Memory B cell (primary cell): ENCODE measurements around the gene KIAA0319L.
A peak's percentile ranks its signal among the peaks of the same experiment; 100 is the strongest.

ENCODE experiments used
- ATAC-seq: fragments of 150-1000 bp; cut with Tn5 transposase; 2 replicates; pipeline ENCODE4 v1.10.0; 2021; ENCODE audit warnings: low read depth, mild to moderate bottlenecking, moderate library complexity
- DNase-seq, 2 donors: peaks; one replicate each; pipeline ENCODE4 v3.0.0; 2022; ENCODE audit warnings: low spot score in 2 of 2
- H3K27ac Mint-ChIP-seq: one replicate; pipeline ENCODE4 v1.8.0; 2022; ENCODE audit warnings: mild to moderate bottlenecking, moderate library complexity, mixed read lengths
- H3K27me3 Mint-ChIP-seq: one replicate; pipeline ENCODE4 v1.8.0; 2022; ENCODE audit warnings: mixed read lengths
- H3K36me3 Mint-ChIP-seq: one replicate; pipeline ENCODE4 v1.8.0; 2022; ENCODE audit warnings: mild to moderate bottlenecking, mixed read lengths
- H3K4me1 Mint-ChIP-seq: one replicate; pipeline ENCODE4 v1.8.0; 2022; ENCODE audit warnings: mixed read lengths
- H3K4me3 Mint-ChIP-seq: one replicate; pipeline ENCODE4 v1.8.0; 2022; ENCODE audit warnings: mild to moderate bottlenecking, moderate library complexity, mixed read lengths
- H3K9me3 Mint-ChIP-seq: one replicate; pipeline ENCODE4 v1.8.0; 2022; ENCODE audit warnings: mixed read lengths

Gene KIAA0319L

DNA sequence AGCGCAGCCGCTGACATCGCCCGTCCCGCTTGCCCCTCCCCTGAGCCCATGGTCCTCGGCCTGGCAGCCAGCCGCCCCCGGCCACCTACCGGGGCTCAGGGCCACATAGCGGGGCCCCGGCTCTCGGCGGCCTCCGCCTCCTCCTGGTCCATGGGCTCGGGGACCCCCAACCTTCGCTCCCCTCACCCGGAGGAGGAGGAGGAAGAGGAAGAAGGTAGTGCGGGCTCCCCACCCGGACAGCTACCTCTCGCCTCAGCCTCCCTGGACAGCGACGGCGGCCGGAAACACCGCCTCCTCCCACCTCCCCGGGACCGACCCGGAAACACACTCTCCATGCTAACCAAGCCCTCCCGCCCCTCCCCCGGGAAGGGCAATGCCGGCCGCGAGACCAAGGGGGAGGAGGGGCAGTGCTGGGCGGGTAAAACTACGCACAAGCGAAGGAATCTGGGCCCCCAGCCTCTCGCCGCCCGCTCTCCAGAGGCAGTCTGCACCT lies at the start of gene KIAA0319L:
Gene KIAA0319L (minus strand): TSS at position 286 of the 493 bp plus-strand sequence. CDS start 2,912 bp downstream, outside the sequence.
- ATAC-seq (peak; percentile 59), DNase-seq (no peak)
- peaks cover 43% of the 10 kb centered on the region for H3K4me1 Mint-ChIP-seq
- H3K27me3 Mint-ChIP-seq = no peaks in the 10 kb centered on the region
- peak within 1 kb of the TSS; percentile 96 for H3K27ac Mint-ChIP-seq
- peak within 1 kb of the TSS; percentile 97 for H3K4me3 Mint-ChIP-seq
- no peaks in the 10 kb centered on the region for H3K9me3 Mint-ChIP-seq
- H3K36me3 Mint-ChIP-seq = peaks cover 8% of the 10 kb centered on the region

DNA sequence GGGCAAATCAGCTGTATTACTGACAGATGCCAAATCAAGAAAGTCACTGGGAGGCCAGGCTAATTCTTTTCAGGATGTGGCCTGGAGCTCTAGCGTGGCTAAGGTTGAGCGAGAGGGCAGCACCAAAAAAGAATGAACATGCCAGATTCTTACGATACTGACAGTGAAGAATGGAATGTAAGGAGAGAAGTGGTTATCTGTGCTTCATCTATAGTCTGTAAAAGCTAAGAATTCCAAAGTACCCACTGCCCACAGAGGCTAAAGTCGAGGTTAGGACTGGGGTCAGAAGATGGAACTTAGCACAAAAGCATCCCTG lies 48.6 kb upstream of the KIAA0319L start:
- DNase-seq (no peak), ATAC-seq (no peak)
- no peak overlapping the region for H3K4me3 Mint-ChIP-seq
- H3K4me1 Mint-ChIP-seq = peaks cover 9% of the 10 kb centered on the region
- H3K27ac Mint-ChIP-seq = peak overlapping the region; percentile 46
- no peaks in the 10 kb centered on the region for H3K9me3 Mint-ChIP-seq
- H3K36me3 Mint-ChIP-seq = peaks cover 35% of the 10 kb centered on the region
- H3K27me3 Mint-ChIP-seq = no peaks in the 10 kb centered on the region

DNA sequence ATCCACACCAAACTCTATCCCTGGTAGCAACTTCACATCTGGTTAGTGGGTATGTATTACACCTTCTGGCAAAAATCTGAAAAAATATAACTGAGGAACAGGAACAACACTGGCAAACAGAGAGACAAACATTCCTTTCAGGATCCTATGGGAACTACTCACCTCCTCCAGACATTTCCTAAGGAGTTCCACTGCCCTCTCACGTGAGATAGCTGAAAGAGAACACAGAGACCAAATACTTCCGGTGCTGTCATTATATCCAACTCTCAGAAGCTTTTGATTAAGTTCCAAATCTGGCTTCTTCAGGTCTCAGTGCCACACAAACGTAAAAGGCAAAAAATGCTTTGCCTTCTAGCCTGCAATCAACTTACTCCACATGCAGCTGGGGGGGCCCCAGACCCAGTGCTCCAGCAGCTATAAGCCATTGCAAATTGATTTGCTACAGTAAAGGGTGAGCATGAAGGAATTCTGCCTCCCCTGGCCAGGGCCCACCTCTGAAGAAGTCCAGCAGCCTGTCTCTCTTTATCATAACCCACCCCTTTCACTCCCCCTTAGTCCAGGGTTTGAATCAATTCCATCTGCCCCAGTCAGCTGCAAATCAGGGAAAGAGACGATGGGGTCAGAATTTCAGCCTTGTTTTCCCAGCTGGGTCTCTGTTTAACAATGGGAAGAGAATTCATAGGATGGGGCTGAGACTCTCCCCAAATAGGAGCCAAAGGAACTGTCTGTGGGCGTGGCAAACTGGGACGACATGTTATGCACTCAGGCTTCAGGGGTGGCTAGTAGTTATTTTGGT lies 48.1 kb upstream of the KIAA0319L start:
- Mint-ChIP-seq H3K27ac (peak overlapping the region; percentile 46), H3K27me3 (no peaks in the 10 kb centered on the region), H3K4me3 (no peak overlapping the region), H3K4me1 (peaks cover 9% of the 10 kb centered on the region), H3K36me3 (peaks cover 35% of the 10 kb centered on the region), H3K9me3 (no peaks in the 10 kb centered on the region)
- ATAC-seq (no peak), DNase-seq (no peak)

DNA sequence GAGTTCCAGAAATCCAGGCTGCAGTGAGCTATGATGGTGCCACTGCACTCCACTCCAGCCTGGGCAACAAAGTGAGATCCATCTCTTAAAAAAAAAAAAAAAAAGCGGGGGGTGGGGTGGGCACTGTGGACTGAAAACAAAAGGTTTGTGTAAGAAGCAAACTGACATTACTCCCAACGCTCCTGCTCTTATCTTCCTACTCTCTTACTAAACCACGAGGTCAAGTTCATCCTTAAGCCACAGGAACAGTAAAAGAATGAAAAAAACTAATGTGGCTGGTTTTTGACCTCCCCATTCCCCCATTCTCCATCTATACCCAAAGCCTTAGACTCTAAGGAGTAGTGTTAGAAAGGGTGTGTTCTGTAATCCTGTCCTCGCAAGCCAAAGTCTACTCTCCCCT lies 46.7 kb upstream of the KIAA0319L start:
- ATAC-seq (no peak), DNase-seq (no peak)
- no peak overlapping the region for H3K4me3 Mint-ChIP-seq
- no peaks in the 10 kb centered on the region for H3K27me3 Mint-ChIP-seq
- no peak overlapping the region for H3K27ac Mint-ChIP-seq
- H3K9me3 Mint-ChIP-seq = no peaks in the 10 kb centered on the region
- peaks cover 34% of the 10 kb centered on the region for H3K36me3 Mint-ChIP-seq
- H3K4me1 Mint-ChIP-seq = peaks cover 5% of the 10 kb centered on the region

DNA sequence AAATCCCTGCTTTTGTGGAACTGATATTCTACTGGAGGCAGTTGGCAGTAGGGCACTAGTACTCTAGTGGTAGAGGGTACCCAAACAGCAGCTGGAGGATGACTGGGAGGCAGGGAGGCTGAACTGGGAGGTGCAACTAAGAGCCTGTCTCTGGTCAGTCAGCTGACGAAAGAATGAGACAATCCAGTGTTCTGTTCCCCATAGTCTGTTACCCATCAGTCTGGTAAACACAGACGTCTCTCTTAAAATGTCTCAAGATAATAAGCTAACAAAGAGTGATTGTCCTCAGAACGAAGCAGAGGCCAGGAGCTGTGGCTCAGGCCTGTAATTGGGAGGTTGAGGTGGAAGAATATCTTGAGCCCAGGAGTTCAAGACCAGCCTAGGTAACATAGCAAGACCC lies 46.3 kb upstream of the KIAA0319L start:
- no peak for DNase-seq
- Mint-ChIP-seq H3K4me1 (peaks cover 5% of the 10 kb centered on the region), H3K36me3 (peaks cover 32% of the 10 kb centered on the region), H3K27me3 (no peaks in the 10 kb centered on the region), H3K4me3 (no peak overlapping the region), H3K27ac (no peak overlapping the region), H3K9me3 (no peaks in the 10 kb centered on the region)
- ATAC-seq = no peak

DNA sequence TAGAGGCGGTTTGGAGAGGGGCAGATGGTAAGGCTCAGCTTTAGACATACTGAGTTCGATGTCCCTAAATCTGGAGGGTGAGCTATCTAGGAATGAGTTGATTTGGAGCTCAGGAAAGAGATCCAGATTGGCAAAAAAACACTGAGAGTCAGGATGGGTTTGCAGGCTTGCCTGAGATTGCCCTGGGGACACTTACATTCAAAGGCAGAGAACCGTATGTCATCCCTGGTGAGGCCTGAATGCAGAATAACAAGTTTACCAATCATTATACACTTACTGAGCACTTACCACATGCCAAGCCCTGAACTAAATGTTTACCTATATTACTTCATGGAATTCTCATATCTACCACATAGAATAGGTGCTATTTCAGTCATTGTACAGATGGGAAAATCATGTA lies 43.4 kb upstream of the KIAA0319L start:
- DNase-seq (no peak), ATAC-seq (no peak)
- Mint-ChIP-seq H3K27ac (no peak overlapping the region), H3K9me3 (no peaks in the 10 kb centered on the region), H3K4me3 (no peak overlapping the region), H3K36me3 (peaks cover 18% of the 10 kb centered on the region), H3K4me1 (no peaks in the 10 kb centered on the region), H3K27me3 (no peaks in the 10 kb centered on the region)

DNA sequence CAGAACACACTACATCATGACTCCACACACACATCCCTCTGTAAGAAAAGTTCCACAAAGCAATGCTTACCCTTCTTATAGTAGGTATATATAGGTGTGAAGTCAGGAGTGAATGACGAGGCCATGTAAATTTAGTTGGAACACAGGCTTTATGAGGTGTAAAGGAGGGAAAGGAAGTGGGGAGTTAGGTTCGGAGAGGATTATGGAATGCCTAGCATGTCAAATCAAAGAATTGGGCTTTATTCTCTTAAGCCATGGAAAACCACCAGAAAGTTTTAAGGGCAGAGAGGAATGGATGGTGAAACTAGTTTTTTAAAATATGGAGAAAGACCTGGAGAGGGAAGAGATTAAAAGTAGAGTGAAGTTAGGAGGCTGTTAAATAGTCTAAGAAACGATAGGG lies 42.2 kb upstream of the KIAA0319L start:
- Mint-ChIP-seq H3K27me3 (no peaks in the 10 kb centered on the region), H3K4me3 (no peak overlapping the region), H3K36me3 (peaks cover 16% of the 10 kb centered on the region), H3K4me1 (no peaks in the 10 kb centered on the region), H3K27ac (no peak overlapping the region), H3K9me3 (no peaks in the 10 kb centered on the region)
- ATAC-seq (no peak), DNase-seq (no peak)

DNA sequence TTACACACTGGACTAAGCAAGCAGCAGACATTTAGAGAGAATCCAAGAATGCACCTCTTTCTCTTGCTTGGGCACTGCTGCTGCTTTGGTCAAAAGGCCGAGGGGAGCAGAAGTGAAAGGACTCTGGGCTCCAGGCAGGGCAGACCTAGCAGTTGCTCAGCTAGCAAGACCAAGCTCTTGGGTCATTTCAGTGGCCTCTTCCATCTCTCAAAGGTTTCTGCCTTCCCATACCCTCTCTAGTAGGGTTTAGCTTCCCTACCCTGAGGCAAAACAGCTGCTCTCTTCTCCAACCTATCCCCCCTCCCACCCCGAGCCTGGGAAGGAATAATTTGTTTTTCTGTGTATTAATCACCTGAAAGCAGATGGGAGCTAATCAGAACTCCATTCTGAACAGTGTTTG lies 41.7 kb upstream of the KIAA0319L start:
- ATAC-seq = no peak
- H3K27me3 Mint-ChIP-seq = no peaks in the 10 kb centered on the region
- no peaks in the 10 kb centered on the region for H3K9me3 Mint-ChIP-seq
- H3K36me3 Mint-ChIP-seq = peaks cover 12% of the 10 kb centered on the region
- no peaks in the 10 kb centered on the region for H3K4me1 Mint-ChIP-seq
- DNase-seq = no peak
- no peak overlapping the region for H3K27ac Mint-ChIP-seq
- H3K4me3 Mint-ChIP-seq = no peak overlapping the region

DNA sequence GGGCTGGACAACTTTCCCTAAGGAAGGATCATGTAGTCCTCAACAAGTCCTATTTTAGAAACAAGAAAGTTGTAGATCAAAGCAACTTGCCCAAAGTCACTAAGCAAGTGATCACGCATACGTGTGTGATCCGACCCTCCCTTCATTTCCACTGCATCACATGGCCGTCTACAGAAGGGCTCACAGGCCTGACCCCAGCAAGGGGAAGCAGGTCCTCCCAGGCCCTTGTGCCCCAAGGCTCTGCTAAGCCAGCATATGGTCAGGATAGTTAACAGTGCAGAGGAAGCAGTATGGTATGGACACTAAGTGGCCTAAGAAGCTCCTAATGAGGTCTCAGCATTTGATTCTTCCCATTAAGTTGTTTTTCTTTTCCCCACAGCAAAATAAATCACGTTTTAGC lies 40.7 kb upstream of the KIAA0319L start:
- DNase-seq = no peak
- Mint-ChIP-seq H3K36me3 (peaks cover 5% of the 10 kb centered on the region), H3K4me3 (no peak overlapping the region), H3K9me3 (no peaks in the 10 kb centered on the region), H3K27ac (no peak overlapping the region), H3K4me1 (no peaks in the 10 kb centered on the region), H3K27me3 (no peaks in the 10 kb centered on the region)
- ATAC-seq = no peak

DNA sequence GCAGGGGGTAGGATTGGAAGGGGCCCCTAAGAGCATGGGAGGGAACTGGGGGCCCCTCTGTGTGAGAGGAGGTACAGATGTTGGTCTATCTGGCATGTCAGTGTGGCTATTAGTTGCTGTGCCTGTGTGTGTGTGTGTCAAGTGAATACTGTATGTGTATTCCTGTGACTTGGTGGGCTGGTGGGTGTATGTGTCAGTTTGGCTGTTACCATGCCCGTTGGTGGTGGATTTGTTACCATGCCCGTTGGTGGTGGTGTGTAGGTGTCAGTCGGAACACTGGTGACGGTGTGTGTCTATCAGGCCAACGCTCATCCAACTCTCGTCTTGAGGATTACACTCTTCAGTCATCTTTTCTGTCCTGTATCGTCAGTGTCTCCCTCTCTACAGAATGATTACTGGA lies 38.5 kb upstream of the KIAA0319L start:
- no peak for ATAC-seq
- peaks cover 9% of the 10 kb centered on the region for H3K36me3 Mint-ChIP-seq
- H3K27ac Mint-ChIP-seq = no peak overlapping the region
- H3K4me3 Mint-ChIP-seq = no peak overlapping the region
- DNase-seq = no peak
- H3K27me3 Mint-ChIP-seq = no peaks in the 10 kb centered on the region
- H3K9me3 Mint-ChIP-seq = no peaks in the 10 kb centered on the region
- no peaks in the 10 kb centered on the region for H3K4me1 Mint-ChIP-seq

DNA sequence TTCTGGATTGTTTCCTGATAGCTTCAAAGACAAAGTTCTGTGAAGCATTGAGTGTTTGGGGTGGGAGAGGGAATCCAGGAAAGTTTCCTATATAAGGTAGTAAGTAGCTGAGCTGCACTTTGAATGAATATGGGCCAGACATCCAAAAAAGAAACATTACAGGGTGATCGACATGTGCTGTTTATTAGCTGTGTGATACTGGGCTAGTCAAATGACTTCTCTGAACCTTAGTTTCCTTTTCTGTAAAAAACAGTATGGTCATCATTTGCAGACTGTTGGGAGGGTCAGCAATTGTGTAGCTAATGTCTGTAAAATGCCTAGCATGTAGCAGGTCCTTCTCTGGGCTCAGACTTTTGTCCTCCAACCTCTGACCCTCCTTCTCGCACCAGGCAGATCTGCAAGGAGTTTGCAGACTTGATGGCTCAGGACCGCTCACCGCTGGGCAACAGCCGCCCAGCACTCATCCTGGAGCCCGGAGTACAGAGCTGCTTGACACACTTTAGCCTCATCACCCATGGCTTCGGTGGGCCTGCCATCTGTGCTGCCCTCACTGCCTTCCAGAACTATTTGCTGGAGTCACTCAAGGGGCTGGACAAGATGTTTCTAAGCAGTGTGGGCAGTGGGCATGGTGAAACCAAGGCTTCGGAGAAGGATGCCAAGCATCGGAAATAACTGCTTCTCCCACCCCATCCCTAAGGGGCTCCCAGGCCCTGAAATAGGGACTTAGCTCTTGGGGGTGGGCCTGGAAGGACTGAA lies 37.0 kb upstream of the KIAA0319L start:
- Mint-ChIP-seq H3K27ac (no peak overlapping the region), H3K4me1 (peaks cover 2% of the 10 kb centered on the region), H3K27me3 (no peaks in the 10 kb centered on the region), H3K4me3 (no peak overlapping the region), H3K36me3 (peaks cover 6% of the 10 kb centered on the region), H3K9me3 (no peaks in the 10 kb centered on the region)
- ATAC-seq (no peak), DNase-seq (no peak)

DNA sequence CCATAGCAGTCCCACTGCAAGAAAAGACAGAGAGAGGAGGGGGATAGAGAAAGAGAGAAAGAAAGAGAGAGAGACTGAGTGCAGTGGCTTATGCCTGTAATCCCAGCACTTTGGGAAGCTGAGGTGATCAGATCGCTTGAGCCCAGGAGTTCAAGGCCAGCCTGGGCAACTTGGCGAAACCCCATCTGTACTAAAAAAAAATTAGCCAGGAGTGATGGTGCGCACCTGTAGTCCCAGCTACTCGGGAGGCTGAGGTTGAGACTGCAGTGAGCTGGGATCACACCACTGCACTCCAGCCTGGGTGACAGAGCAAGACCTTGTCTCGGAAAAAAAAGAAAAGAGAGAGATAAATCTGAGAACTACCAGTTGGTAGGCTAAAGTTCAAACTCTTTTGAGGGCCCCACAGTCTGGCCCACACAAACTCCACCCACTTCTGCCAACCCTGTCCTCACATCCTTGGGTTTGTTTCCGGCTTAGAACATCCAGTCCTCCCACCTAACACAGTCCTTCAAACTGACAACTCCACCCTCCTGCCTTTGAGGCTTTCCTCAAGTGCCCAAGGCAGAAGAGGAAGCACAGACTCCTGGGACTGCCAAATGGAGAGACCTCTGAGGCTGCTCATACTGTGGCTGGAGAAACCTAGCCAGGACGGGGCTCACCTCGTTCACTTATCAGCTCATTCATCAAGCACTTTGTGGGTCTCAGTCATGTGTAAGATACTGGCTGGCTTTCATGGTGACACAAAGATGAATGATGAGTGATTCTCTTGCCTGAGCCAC lies 36.0 kb upstream of the KIAA0319L start:
- Mint-ChIP-seq H3K4me1 (peaks cover 4% of the 10 kb centered on the region), H3K4me3 (no peak overlapping the region), H3K27me3 (no peaks in the 10 kb centered on the region), H3K27ac (no peak overlapping the region), H3K36me3 (peaks cover 6% of the 10 kb centered on the region), H3K9me3 (no peaks in the 10 kb centered on the region)
- ATAC-seq (no peak), DNase-seq (no peak)

DNA sequence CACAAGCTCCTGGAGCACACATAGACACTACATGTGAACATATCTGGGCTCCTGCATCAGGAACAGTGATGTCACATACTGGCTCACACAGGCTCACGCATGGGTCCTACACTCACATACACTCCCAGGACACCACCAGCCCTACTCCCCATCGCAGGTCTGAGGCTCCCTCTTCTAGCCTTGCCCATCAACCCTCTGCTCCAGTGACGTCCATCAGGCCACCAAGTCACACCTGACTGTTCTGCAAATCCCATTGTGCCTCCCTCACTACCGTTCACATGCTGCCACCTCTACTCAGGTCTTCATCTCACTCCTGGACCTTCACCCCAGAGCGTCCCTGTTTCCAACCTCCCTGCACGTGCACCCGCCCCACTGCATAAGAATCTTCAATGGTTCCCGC lies 34.0 kb upstream of the KIAA0319L start:
- Mint-ChIP-seq H3K4me3 (no peak overlapping the region), H3K36me3 (peaks cover 6% of the 10 kb centered on the region), H3K9me3 (no peaks in the 10 kb centered on the region), H3K27me3 (no peaks in the 10 kb centered on the region), H3K27ac (no peak overlapping the region), H3K4me1 (peaks cover 4% of the 10 kb centered on the region)
- DNase-seq = no peak
- no peak for ATAC-seq

DNA sequence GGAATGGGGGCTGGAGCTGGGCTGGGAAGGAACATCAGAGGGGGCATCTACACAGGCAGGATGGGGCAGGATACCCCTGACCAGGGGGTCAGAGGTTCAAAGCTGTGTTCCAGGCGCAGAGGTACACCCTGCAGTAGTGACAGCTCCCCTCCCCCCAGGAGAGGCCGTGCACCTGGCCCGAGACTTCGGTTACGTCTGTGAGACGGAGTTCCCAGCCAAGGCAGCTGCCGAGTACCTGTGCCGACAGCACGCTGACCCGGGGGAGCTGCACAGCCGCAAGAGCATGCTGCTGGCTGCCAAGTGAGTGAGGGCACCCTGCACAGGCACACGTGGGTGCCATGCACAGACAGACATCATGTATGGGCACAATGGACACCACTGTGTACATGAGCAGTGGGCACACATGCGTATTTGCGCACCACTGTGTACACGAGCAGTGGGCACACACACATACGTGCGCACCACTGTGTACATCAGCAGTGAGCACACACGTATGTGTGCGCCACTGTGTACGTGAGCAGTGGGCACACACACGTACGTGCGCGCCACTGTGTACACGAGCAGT lies 33.4 kb upstream of the KIAA0319L start:
- no peak overlapping the region for H3K4me3 Mint-ChIP-seq
- H3K36me3 Mint-ChIP-seq = peaks cover 6% of the 10 kb centered on the region
- H3K4me1 Mint-ChIP-seq = peaks cover 4% of the 10 kb centered on the region
- DNase-seq (no peak), ATAC-seq (no peak)
- H3K27ac Mint-ChIP-seq = no peak overlapping the region
- no peaks in the 10 kb centered on the region for H3K27me3 Mint-ChIP-seq
- H3K9me3 Mint-ChIP-seq = no peaks in the 10 kb centered on the region
